SK-N-SH (cell line): ENCODE results near the gene GMNN.

Source experiments
- FOXJ3 ChIP-seq: sonication (generic); formaldehyde crosslinking; IDR thresholded peaks from 2 replicates; pipeline ENCODE4 v1.5.1; 2020; ENCODE audit warnings: mild to moderate bottlenecking, missing genetic modification reagents
- JUND ChIP-seq: IDR thresholded peaks from 2 replicates; pipeline ENCODE4 v1.4.0; 2012
- POLR2AphosphoS5 ChIP-seq: IDR thresholded peaks from 2 replicates; pipeline ENCODE4 v1.6.1; 2012; ENCODE audit warnings: low read depth, low read length
- RAD21 ChIP-seq: IDR thresholded peaks from 2 replicates; pipeline ENCODE4 v1.6.1; 2012; ENCODE audit warnings: mild to moderate bottlenecking, low read length
- SIN3A ChIP-seq: IDR thresholded peaks from 2 replicates; pipeline ENCODE4 v1.6.1; 2012; ENCODE audit warnings: low read depth, mild to moderate bottlenecking, low read length, moderate library complexity, borderline replicate concordance
- TCF12 ChIP-seq: IDR thresholded peaks from 2 replicates; pipeline ENCODE4 v1.4.0; 2012
- TEAD4 ChIP-seq: IDR thresholded peaks from 2 replicates; pipeline ENCODE4 v1.4.0; 2012; ENCODE audit warnings: mild to moderate bottlenecking, borderline replicate concordance; ENCODE audit not compliant: insufficient read depth
- YY1 ChIP-seq: IDR thresholded peaks from 2 replicates; pipeline ENCODE4 v1.4.0; 2012; ENCODE audit warnings: low read depth, mild to moderate bottlenecking
- TF ChIP-seq, protein P1 (sequence below): IDR thresholded peaks from 2 replicates; pipeline ENCODE4 v1.4.0; 2012; ENCODE audit warnings: low read depth
- TF ChIP-seq, protein P2 (sequence below): fragments of 200-600 bp; sonication (generic); IDR thresholded peaks from 2 replicates; pipeline ENCODE4 v1.6.1; 2017; ENCODE audit warnings: antibody characterized with exemption, mild to moderate bottlenecking, moderate library complexity
- TF ChIP-seq, protein P3 (sequence below): IDR thresholded peaks from 2 replicates; pipeline ENCODE4 v1.4.0; 2012; ENCODE audit warnings: low read depth, borderline replicate concordance

DNA sequence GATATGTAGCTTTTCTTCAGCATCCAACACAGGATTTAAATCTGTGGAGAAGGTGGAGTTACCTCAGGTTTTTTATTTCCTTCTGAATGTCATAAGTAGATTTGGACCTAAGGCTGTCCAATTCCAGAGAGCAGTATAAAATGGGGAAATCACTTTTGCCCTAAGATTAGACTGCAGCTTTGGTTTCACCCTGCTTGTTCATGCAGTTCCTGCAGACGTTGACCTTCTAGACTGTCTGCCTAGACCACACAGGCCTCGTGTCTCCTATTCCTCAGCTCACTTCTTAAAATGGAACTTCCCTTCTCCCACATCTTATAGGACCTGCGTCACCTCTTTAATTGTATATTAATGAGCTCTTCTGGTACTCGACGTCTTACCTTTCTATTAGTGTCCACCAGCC lies 29.8 kb upstream of the GMNN start:
- TF ChIP-seq, protein P1, sequence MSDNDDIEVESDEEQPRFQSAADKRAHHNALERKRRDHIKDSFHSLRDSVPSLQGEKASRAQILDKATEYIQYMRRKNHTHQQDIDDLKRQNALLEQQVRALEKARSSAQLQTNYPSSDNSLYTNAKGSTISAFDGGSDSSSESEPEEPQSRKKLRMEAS, result no peak
- no peak for TF ChIP-seq SIN3A
- no peak for TF ChIP-seq POLR2AphosphoS5
- TF ChIP-seq, protein P2, sequence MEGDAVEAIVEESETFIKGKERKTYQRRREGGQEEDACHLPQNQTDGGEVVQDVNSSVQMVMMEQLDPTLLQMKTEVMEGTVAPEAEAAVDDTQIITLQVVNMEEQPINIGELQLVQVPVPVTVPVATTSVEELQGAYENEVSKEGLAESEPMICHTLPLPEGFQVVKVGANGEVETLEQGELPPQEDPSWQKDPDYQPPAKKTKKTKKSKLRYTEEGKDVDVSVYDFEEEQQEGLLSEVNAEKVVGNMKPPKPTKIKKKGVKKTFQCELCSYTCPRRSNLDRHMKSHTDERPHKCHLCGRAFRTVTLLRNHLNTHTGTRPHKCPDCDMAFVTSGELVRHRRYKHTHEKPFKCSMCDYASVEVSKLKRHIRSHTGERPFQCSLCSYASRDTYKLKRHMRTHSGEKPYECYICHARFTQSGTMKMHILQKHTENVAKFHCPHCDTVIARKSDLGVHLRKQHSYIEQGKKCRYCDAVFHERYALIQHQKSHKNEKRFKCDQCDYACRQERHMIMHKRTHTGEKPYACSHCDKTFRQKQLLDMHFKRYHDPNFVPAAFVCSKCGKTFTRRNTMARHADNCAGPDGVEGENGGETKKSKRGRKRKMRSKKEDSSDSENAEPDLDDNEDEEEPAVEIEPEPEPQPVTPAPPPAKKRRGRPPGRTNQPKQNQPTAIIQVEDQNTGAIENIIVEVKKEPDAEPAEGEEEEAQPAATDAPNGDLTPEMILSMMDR, result no peak
- TF ChIP-seq FOXJ3 (CRISPR knock-in tag), result no peak
- no peak for TF ChIP-seq RAD21
- TF ChIP-seq TEAD4, result no peak
- TF ChIP-seq TCF12, result no peak
- no peak for TF ChIP-seq JUND
- TF ChIP-seq YY1, result no peak
- TF ChIP-seq, protein P3, sequence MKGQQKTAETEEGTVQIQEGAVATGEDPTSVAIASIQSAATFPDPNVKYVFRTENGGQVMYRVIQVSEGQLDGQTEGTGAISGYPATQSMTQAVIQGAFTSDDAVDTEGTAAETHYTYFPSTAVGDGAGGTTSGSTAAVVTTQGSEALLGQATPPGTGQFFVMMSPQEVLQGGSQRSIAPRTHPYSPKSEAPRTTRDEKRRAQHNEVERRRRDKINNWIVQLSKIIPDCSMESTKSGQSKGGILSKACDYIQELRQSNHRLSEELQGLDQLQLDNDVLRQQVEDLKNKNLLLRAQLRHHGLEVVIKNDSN, result no peak
